HG02642 (cell line): Measurements from ENCODE around the gene MLLT10.

ENCODE experiments used
- ATAC-seq: cut with Tn5 transposase; IDR thresholded peaks from one replicate; pipeline ENCODE4 v1.9.1; 2021; ENCODE audit warnings: mild to moderate bottlenecking; ENCODE audit not compliant: unreplicated experiment, poor library complexity

MLLT10 gene

GRCh38 chr10:21500578-21500910 is 33.5 kb upstream of the MLLT10 start:
- no peak for ATAC-seq

GRCh38 chr10:21501091-21501490 is 32.9 kb upstream of the MLLT10 start:
- ATAC-seq, result no peak

GRCh38 chr10:21501731-21502347 is 32.2 kb upstream of the MLLT10 start:
- ATAC-seq, result no peak

GRCh38 chr10:21502348-21502740 is 31.7 kb upstream of the MLLT10 start:
- no peak for ATAC-seq

- no peak for ATAC-seq
Measured at GRCh38 chr10:21503542-21503941, 30.5 kb upstream of the MLLT10 start.

DNA sequence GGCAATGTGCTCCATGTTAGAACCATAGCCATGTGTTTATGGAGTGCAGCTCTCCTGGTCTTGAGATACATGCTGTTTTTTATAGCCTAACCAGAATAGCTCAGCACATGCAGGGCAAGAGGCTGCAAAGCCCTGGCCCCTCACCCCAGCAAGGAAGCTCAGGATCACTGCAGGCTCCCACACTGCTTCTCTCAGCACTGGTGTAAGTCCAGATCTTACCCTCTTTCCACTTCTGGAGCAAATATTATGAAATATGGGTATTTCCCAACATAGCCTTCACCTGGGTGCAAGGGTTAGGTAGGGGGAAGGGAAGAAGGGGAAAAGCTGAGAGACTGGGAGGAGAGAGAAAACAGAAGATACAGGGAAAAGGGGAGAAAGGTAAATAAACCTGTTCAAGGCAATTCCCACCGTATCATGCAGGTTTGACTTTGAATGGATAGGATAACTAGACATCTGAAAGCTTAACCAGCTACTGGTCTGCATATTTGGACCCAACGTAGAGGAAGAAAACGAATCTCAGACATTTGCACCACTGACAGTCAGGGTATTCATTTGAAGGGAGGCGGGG is 28.2 kb upstream of the MLLT10 start:
- ATAC-seq, result no peak

DNA sequence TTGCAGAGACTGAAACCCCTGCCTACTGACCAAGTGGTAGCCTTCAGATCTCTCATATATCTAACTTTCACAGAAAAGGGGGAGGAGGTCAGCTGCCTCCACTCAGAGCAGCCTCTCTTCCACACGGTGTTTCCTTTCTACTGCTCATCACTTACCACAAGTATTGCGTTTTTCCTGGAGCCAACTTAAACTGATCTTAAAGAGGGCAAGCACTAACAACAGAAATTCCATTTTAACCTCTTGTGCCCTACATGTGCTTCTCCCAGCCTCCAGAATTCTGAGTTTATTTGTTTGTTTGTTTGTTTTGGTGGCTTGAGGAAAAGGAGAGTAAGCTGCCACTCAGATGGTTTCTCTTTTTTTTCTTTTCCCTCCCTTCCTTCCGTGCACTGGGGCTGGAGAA is 27.7 kb upstream of the MLLT10 start:
- ATAC-seq, result no peak

DNA sequence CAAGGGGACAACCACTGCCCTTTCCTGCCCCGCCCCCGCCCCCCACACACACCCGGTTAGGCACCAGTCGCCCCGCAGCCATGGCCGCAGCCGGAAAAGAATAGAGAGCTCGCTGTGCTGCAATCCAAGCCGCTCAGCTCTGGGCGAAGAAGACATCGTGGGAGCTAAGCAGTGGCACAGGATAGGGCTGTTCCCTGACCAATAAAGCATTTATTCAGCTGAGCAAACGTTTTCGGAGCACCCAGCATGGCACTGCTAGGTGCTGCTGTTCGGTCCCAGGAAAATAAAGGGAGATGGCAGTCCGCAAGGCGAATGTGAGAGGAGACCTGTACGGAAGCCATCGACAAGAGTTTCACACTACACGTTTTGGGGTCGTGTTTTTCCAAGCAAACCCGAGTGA is 26.9 kb upstream of the MLLT10 start:
- no peak for ATAC-seq

GRCh38 chr10:21508706-21509331 is 25.2 kb upstream of the MLLT10 start:
- ATAC-seq, result no peak

GRCh38 chr10:21509341-21510240 is 24.4 kb upstream of the MLLT10 start:
- no peak for ATAC-seq

DNA sequence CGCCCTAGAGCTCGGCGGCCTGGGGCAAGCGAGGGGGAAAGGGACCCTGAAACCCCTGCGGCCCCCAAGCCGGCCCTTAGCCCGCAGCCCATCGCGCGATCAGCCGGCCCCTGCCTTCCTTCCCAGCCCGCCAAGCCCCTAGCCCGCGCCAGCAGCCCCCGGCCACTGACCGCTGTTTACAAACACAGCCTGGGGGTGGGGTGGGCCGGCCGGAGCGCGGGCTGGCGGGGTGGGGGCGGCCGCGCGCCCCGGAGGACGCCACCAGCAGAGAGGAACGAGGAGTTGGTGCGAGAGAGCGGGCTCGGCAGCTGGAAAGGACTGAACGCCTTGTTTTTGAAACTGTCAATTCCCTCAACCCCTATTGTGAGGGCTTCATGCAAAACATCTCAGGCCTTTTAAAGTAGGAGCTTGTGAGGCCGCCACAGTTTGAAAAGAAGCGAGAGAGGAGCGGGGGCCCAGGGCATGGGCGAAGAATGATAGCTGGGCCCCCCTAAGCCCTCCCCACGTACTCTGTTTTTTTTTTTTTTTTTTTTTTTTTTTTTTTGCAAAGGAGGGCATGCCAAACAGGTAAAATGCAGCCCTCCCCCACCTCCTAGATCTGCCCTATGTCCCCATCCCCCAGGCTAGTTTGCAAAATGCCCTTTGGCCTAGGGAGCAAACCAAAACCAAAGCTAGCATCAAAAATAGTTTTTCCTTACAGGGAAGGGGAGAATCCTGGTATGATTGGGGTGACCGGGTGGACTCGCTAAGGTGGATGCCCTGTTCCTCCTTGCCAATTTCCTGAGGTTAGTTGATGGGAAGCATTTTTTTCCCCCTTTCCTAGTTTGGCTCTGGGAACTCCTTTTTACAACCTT is 23.6 kb upstream of the MLLT10 start:
- no peak for ATAC-seq

- no peak for ATAC-seq
Measured at GRCh38 chr10:21511095-21511570, 22.9 kb upstream of the MLLT10 start.

DNA sequence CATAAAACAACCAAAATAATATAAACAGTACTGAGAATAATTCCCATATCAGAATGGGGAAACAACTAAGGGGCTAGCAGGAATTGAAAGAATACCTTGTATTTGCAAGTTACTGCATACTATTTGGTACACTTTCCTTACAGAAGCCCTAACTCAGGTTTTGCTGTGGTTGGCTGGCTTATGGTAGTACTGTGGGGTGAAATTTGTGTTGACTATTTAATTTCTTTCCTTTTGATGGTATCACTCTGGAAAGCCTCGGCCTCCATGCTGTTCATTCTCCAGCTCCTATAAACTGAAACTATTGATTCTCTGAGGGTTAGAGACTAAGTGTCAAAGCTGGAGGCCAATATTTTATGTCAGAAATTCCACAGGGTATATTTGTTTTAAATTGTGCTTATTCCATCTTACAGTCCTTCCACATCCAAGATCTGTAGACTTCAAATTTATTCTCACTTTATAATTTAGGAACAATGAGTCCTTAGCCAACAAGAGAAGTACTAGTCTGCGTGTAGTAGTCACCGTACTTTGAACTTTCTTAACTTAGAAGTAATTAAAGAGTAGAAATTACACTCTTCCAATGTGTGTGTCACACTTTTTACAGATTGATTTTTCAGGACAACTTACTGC is 22.0 kb upstream of the MLLT10 start:
- no peak for ATAC-seq

GRCh38 chr10:21512573-21513404 is 21.2 kb upstream of the MLLT10 start:
- ATAC-seq, result no peak

- no peak for ATAC-seq
Measured at GRCh38 chr10:21513405-21513788, 20.6 kb upstream of the MLLT10 start.

- ATAC-seq, result no peak
Measured at GRCh38 chr10:21514129-21514817, 19.8 kb upstream of the MLLT10 start.

- no peak for ATAC-seq
Measured at GRCh38 chr10:21514818-21515351, 19.1 kb upstream of the MLLT10 start.
